Astrocyte of the cerebellum (primary cell): Measurements from ENCODE around the gene ESYT3.

Experiments
- DNase-seq: peaks from one replicate; pipeline ENCODE4 v3.0.0-alpha.2; 2011; ENCODE audit warnings: low read depth
- H3K4me3 ChIP-seq: 2 replicates; pipeline ENCODE4 v1.5.1; 2011; ENCODE audit warnings: mild to moderate bottlenecking, low read depth, low read length, moderate library complexity
- in situ Hi-C: cut with HindIII; loops from 2 replicates; pipeline ENCODE4 v1.10.0; 2017; ENCODE audit warnings: low sequenced_read_pairs
- TF ChIP-seq, protein P1 (sequence below): IDR thresholded peaks from 2 replicates; pipeline ENCODE4 v1.5.1; 2012; ENCODE audit warnings: low read length, low read depth, moderate library complexity, mild to moderate bottlenecking; ENCODE audit errors: missing control alignments

ESYT3 gene

DNA sequence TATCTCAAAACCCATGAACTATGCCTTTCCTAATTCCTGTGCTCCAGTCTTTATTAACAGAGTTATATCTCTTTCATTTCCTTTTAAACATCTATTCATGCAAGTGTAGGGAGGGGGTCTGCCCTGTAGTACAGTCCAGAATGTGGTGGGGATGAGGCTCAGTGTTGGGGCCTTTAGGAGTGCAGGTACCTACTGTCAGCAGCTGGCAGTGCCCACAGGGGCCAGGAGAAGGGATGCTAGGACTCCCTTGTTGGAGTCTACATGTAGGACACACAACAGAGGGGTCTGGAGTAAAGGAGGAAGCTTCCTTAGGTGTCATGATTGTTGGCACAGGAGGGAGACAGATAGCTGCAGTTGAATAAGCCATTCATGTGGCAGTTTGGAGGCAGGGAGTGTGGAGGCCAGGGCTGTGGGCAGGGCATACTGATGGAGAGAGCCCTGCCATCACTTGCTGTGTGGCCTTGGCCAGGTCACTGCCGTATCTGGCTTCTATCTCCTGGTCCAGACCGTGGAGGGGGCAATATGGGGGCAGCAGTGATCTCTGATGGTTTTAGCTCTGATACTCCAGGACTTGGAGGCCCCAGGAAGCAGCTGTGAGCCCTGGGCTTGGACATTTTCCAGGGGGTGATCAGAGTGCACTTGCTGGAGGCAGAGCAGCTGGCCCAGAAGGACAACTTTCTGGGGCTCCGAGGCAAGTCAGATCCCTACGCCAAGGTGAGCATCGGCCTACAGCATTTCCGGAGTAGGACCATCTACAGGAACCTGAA lies 29.5 kb downstream of the ESYT3 start:
- H3K4me3 ChIP-seq, result no peak overlapping the region
- in situ Hi-C loops, result loop anchor here (25.0 kb wide), 1 partner anchor 448 kb away; no protein-coding TSS in a partner anchor
- TF ChIP-seq, protein P1, sequence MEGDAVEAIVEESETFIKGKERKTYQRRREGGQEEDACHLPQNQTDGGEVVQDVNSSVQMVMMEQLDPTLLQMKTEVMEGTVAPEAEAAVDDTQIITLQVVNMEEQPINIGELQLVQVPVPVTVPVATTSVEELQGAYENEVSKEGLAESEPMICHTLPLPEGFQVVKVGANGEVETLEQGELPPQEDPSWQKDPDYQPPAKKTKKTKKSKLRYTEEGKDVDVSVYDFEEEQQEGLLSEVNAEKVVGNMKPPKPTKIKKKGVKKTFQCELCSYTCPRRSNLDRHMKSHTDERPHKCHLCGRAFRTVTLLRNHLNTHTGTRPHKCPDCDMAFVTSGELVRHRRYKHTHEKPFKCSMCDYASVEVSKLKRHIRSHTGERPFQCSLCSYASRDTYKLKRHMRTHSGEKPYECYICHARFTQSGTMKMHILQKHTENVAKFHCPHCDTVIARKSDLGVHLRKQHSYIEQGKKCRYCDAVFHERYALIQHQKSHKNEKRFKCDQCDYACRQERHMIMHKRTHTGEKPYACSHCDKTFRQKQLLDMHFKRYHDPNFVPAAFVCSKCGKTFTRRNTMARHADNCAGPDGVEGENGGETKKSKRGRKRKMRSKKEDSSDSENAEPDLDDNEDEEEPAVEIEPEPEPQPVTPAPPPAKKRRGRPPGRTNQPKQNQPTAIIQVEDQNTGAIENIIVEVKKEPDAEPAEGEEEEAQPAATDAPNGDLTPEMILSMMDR, result no peak
- no peak for DNase-seq

- no peak for DNase-seq
- no peak overlapping the region for H3K4me3 ChIP-seq
- in situ Hi-C loops, result loop anchor here (25.0 kb wide), 1 partner anchor 448 kb away; no protein-coding TSS in a partner anchor
- TF ChIP-seq, protein P1, result no peak
Observed at GRCh38 chr3:138464491-138464860, 30.1 kb downstream of the ESYT3 start.

DNA sequence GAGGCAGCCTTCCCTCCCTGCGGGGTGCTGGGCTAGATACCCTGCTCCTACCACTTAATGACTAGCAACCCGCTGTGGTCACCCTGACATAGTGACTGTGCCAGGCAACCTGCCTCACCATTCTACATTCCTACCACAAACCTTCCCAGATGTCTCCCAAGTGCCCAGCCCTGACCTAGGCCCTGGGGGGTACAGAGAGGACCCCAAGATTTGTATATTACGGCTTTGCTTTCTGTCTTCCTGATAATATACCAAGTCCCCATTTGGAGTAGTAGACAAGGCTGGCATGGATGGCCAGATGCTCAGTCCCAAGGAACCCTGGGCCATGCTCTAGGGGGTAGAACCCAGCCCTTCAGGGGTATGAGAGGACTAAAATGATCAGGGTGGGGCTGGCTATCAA lies 31.0 kb downstream of the ESYT3 start:
- H3K4me3 ChIP-seq, result no peak overlapping the region
- in situ Hi-C loops, result loop anchor here (25.0 kb wide), 1 partner anchor 447 kb away; no protein-coding TSS in a partner anchor
- DNase-seq, result no peak
- TF ChIP-seq, protein P1, result no peak

- in situ Hi-C loops, result loop anchor here (25.0 kb wide), 1 partner anchor 446 kb away; no protein-coding TSS in a partner anchor
- DNase-seq, result no peak
- TF ChIP-seq, protein P1, result no peak
- no peak overlapping the region for H3K4me3 ChIP-seq
Observed at GRCh38 chr3:138465925-138466324, 31.5 kb downstream of the ESYT3 start.

DNA sequence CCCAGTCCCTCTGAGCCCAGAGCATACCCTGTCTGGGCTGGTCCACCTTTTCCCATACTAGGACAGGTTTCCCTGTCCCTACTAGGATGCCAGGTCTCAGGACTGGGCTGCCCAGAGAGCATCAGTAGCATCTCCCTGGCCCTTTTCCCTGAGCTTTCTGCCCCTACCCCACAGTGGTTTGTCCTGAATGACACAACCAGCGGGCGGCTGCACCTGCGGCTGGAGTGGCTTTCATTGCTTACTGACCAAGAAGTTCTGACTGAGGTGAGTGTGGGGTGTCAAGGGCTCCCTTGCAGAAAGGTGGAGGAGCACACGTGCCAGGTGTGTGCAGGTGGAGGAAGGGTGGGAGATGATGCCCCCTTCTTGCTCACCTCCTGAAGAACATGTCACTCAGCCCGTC lies 33.5 kb downstream of the ESYT3 start:
- no peak for DNase-seq
- TF ChIP-seq, protein P1, result no peak
- in situ Hi-C loops, result loop anchor here (25.0 kb wide), 1 partner anchor 444 kb away; no protein-coding TSS in a partner anchor
- no peak overlapping the region for H3K4me3 ChIP-seq

DNA sequence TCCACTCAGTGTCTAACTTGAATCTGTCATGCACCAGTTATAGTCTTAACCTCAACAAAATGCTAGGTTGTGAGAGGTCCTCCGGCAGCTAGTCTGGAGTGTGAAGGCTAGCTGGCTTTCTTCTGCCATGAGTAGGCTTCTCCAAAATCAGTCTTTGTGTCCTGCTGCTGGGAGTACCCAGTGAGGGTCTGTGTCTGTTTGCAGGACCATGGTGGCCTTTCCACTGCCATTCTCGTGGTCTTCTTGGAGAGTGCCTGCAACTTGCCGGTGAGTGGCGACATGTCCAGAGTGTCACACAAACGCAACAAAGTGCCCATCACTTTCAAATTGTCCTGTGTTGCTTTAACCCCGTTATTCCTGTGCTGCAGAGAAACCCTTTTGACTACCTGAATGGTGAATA lies 34.0 kb downstream of the ESYT3 start:
- in situ Hi-C loops, result loop anchor here (25.0 kb wide), 1 partner anchor 444 kb away; no protein-coding TSS in a partner anchor

More for the DNA sequence above, 34.0 kb downstream of the ESYT3 start:
- DNase-seq, result no peak
- TF ChIP-seq, protein P1, result no peak
- no peak overlapping the region for H3K4me3 ChIP-seq
